ENCODE results near the gene TBCEL.

DNA sequence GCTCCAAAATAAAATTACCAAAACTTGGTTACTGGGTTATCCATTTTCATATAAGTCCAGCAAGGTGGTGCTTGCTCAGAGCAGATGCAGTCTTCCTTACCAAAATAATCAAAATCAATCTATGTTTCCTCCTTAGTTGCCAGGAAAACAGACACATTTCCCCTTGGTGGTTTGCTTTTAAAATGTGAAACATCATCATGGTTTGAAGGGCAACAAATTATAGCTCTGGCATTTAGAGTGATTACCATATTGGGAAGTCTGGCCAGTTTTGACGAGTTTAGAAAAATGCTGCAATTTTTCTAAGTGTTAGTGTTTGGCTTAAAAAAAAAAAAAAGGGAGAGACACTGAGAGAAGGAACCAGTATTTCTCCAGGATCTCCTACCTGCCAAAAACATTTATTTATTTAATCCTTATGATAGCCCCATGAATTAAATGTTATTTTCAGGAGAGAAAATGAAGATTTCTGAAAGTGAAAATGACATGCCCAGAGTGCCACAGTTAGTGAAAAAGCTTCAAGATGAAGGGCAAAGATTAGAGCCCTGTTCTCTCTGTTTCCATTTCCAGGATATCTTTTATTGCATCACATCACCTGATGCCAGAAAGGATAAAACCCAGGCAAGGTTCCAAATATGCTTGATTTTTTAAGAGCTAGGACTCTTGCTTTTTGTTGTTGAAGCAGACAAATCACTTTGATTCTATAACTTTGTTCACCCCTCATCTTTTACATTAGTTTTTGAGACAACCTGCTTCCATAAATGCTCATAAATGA lies 29.6 kb upstream of the TBCEL start:
- TF ChIP-seq, protein P1, sequence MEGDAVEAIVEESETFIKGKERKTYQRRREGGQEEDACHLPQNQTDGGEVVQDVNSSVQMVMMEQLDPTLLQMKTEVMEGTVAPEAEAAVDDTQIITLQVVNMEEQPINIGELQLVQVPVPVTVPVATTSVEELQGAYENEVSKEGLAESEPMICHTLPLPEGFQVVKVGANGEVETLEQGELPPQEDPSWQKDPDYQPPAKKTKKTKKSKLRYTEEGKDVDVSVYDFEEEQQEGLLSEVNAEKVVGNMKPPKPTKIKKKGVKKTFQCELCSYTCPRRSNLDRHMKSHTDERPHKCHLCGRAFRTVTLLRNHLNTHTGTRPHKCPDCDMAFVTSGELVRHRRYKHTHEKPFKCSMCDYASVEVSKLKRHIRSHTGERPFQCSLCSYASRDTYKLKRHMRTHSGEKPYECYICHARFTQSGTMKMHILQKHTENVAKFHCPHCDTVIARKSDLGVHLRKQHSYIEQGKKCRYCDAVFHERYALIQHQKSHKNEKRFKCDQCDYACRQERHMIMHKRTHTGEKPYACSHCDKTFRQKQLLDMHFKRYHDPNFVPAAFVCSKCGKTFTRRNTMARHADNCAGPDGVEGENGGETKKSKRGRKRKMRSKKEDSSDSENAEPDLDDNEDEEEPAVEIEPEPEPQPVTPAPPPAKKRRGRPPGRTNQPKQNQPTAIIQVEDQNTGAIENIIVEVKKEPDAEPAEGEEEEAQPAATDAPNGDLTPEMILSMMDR (IDR thresholded peaks at IDR 0.05; ENCODE audit: borderline replicate concordance, extremely low read depth, low read length, poor library complexity, severe bottlenecking), result no peak
- no peak for TF ChIP-seq EZH2 (IDR thresholded peaks at IDR 0.05; ENCODE audit: borderline replicate concordance, low read depth, low read length, severe bottlenecking)
